Right lobe of liver (tissue), 4 donors: Measurements from ENCODE around the gene PC.

ENCODE experiments used
- CTCF ChIP-seq, 4 donors: fragments of 200-600 bp in 3 of 4; fragments of 450-650 bp in 1 of 4; IDR thresholded peaks; one replicate each; pipeline versions ENCODE4 v1.5.1 to v1.8.0; 2016 to 2022; ENCODE audit warnings: antibody characterized with exemption in 4 of 4, mild to moderate bottlenecking in 2 of 4
- POLR2A ChIP-seq: fragments of 450-650 bp; IDR thresholded peaks from one replicate; pipeline ENCODE4 v1.6.1; 2017; ENCODE audit warnings: antibody characterized with exemption, mild to moderate bottlenecking
- donor health status: DM: no; HTN: no; CAD: no.
- donor health status: DM: no; HTN: no; CAD: no.
- donor health status: DM: no; HTN: yes; CAD: no.

- TF ChIP-seq CTCF (IDR thresholded peaks at IDR 0.05) = no peak
- TF ChIP-seq POLR2A = no peak
These were observed 69.9 kb downstream of the PC start for GRCh38 chr11:66888282-66888681.
